Esophagus squamous epithelium (tissue), 5 donors: ENCODE data around the gene LARGE1. TPM values are rescaled to one million over a fixed set of nuclear protein-coding genes. Genes with fewer than 3 reads are reported as not detected.

Experiments
- DNase-seq: peaks from one replicate; lab custom pipeline; 2025; lab: John Stamatoyannopoulos, UW
- H3K27ac ChIP-seq, 4 donors: fragments of 200-600 bp; sonication (generic); one replicate each; pipeline ENCODE4 v1.5.1; 2016 to 2019; ENCODE audit warnings: mild to moderate bottlenecking in 1 of 4
- H3K27me3 ChIP-seq, 4 donors: fragments of 200-600 bp; sonication (generic); 1 replicate in 3 of 4; 2 replicates in 1 of 4; pipeline versions ENCODE4 v1.5.1 to v1.6.0; 2017 to 2021; ENCODE audit warnings: antibody characterized with exemption in 1 of 4
- H3K36me3 ChIP-seq, 3 donors: fragments of 200-600 bp; sonication (generic); one replicate each; pipeline ENCODE4 v1.5.1; 2016 to 2019
- H3K4me1 ChIP-seq, 3 donors: fragments of 200-600 bp; sonication (generic); one replicate each; pipeline ENCODE4 v1.5.1; 2017 to 2019
- H3K4me3 ChIP-seq, 4 donors: fragments of 200-600 bp; sonication (generic); 1 replicate in 3 of 4; 2 replicates in 1 of 4; pipeline ENCODE4 v1.5.1; 2016 to 2019; ENCODE audit warnings: mild to moderate bottlenecking in 2 of 4, moderate library complexity in 1 of 4
- H3K9me3 ChIP-seq, 3 donors: fragments of 200-600 bp; sonication (generic); one replicate each; pipeline ENCODE4 v1.5.1; 2016 to 2019
- POLR2A ChIP-seq, 4 donors: fragments of 450-650 bp; IDR thresholded peaks; one replicate each; pipeline ENCODE4 v1.6.1; 2017; ENCODE audit warnings: antibody characterized with exemption in 4 of 4, mild to moderate bottlenecking in 4 of 4, moderate library complexity in 3 of 4
- WGBS, 2 donors: methylation state at CpG; one replicate each; pipeline ENCODE4 v1.1.5; 2018; 5-methylcytosine and 5-hydroxymethylcytosine counted together
- intact Hi-C: fragments of 100-400 bp; cut with DNase I; formaldehyde crosslinking; loops from one replicate; pipeline ENCODE4 v1.15.0; 2022
- total RNA-seq, 4 donors: library from RNA; depleted of rRNA; stranded (reverse); fragments of >200 nt; gene quantifications; one replicate each; pipeline ENCODE4 v1.1.0, GENCODE V29; 2016
- TF ChIP-seq, protein P1 (sequence below), 6 experiments: fragments of 450-650 bp in 4 of 6; fragments of 200-600 bp in 2 of 6; sonication (generic) in 2 of 6; IDR thresholded peaks; one replicate each; pipeline ENCODE4 v1.5.1; 2016 to 2019; ENCODE audit warnings: antibody characterized with exemption in 6 of 6, mild to moderate bottlenecking in 4 of 6, moderate library complexity in 4 of 6
- donor health status: DM: yes; HTN: yes; CAD: no.

Gene LARGE1
- total RNA-seq, 4 donors from 2014 or later: 5.2 to 15.1 (median 6.6) TPM

DNA sequence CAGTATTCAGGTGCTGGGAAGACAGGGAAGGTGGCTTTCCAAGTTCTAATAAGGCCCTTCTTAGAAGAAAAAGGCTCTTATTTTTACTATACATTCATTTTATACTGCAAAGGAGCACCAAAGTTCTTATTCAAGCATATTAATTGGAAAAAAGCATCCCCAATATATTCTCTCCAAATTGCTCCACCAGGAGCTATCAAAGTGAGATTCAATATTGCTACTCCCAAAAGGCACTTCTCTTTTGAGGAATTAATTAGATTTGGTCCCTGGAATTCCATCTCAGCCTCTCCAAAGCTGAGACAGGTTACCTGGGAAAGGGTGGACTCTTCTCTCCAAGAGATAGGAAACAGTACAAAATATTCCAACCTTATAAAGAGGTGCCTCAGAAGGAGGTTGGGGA is 134.1 kb downstream of the LARGE1 start:
- peaks cover 0 to 18% (median 8%) of the 10 kb centered on the region in 3 donors for H3K9me3 ChIP-seq
- H3K4me3 ChIP-seq: no peak overlapping the region
- peaks cover 0 to 13% (median 0%) of the 10 kb centered on the region in 3 donors for H3K4me1 ChIP-seq
- intact Hi-C loops: no loop called here
- no peak for DNase-seq
- H3K27ac ChIP-seq: no peak overlapping the region
- TF ChIP-seq, protein P1, sequence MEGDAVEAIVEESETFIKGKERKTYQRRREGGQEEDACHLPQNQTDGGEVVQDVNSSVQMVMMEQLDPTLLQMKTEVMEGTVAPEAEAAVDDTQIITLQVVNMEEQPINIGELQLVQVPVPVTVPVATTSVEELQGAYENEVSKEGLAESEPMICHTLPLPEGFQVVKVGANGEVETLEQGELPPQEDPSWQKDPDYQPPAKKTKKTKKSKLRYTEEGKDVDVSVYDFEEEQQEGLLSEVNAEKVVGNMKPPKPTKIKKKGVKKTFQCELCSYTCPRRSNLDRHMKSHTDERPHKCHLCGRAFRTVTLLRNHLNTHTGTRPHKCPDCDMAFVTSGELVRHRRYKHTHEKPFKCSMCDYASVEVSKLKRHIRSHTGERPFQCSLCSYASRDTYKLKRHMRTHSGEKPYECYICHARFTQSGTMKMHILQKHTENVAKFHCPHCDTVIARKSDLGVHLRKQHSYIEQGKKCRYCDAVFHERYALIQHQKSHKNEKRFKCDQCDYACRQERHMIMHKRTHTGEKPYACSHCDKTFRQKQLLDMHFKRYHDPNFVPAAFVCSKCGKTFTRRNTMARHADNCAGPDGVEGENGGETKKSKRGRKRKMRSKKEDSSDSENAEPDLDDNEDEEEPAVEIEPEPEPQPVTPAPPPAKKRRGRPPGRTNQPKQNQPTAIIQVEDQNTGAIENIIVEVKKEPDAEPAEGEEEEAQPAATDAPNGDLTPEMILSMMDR (IDR thresholded peaks at IDR 0.05): no peak
- TF ChIP-seq POLR2A (IDR thresholded peaks at IDR 0.05): no peak
- no peaks in the 10 kb centered on the region for H3K36me3 ChIP-seq
- H3K27me3 ChIP-seq: no peaks in the 10 kb centered on the region

DNA sequence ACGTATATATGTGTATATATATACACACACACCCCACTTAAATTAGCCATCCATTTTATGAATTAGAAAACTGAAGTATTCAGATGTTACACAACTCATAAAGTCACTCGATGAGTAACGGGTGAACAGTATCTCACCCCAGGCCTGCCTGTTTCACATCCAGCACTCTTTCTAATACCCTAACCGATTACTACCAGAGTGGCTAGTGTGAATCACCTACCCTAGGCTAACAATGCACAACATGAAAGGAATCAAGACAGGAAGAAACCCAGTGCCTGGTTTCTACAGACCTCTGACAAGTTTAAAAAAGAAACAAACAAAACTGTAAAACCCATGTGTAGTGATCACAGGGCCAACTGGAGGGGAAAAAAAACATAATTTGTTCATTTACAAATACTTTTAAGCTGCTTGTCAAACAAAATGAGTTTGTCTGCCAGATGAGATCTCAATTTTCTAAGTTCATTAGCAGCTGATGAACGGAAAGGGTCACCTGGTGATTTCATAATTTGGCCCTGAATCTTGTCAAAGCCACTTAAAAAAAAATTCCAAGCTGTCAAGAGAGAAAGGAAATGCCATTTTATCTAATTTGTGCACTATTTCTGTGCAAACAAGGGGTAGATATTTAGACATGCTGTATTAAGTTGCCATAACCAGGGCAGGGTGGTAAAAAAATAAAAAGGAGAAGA is 134.8 kb downstream of the LARGE1 start:
- no peak for TF ChIP-seq POLR2A (IDR thresholded peaks at IDR 0.05)
- TF ChIP-seq, protein P1 (IDR thresholded peaks at IDR 0.05): no peak
- H3K4me1 ChIP-seq: peaks cover 0 to 15% (median 0%) of the 10 kb centered on the region in 3 donors
- no peaks in the 10 kb centered on the region for H3K36me3 ChIP-seq
- DNase-seq: no peak
- H3K9me3 ChIP-seq: peaks cover 0 to 18% (median 8%) of the 10 kb centered on the region in 3 donors
- H3K4me3 ChIP-seq: no peak overlapping the region
- intact Hi-C loops: no loop called here
- no peaks in the 10 kb centered on the region for H3K27me3 ChIP-seq
- no peak overlapping the region for H3K27ac ChIP-seq
- WGBS, 2 donors: 31 to 34% methylated on average over 5 of the region's 5 CpGs

DNA sequence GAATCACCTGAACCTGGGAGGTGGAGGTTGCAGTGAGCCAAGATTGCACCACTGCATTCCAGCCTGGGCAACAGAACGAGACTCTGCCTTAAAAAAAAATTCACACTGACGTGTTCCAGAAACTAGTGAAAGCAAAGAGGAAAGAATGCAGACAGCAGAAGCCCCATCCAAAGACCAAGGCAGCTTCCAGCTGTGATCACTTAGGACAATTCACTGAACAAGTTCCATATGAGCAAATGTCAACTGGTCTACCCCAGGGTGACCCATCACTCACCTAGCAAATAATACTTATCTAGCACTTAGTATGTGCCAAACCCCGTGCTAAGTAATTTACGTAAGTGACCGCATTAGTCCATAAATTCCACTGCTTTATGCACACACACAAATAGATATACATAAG is 138.9 kb downstream of the LARGE1 start:
- intact Hi-C loops: no loop called here
- peaks cover 0 to 25% (median 0%) of the 10 kb centered on the region in 3 donors for H3K4me1 ChIP-seq

DNA sequence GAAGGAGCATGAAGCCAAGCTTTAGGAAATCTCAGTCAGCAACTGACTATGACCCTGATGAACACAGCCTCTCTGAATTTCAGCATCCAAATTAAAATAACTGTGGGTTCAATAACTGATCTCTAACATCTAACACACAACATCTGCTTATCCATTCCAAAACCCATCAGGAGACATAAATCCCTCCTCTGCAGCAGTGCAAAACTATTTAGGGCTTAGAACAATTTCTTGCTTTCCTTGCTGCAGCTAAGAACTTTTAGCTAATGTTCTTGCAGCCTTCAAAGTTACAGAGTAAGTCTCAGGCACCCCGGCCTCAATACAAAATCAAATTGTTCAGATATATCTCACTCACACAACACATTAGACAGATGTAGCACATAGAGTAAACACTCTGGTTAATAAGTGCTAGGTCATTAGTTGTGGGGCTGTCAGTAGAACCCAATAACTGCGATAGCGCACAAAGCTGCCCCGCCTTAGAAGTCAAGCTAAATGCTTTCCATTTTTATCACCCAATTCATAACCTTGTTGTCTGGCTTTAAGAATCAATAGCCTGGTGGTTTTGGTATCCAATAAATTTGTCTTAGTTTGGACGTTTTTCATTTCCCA is 139.6 kb downstream of the LARGE1 start:
- Histone ChIP-seq H3K27me3 (no peaks in the 10 kb centered on the region), H3K9me3 (no peaks in the 10 kb centered on the region), H3K4me3 (no peak overlapping the region), H3K4me1 (peaks cover 0 to 21% (median 0%) of the 10 kb centered on the region in 3 donors), H3K27ac (no peak overlapping the region), H3K36me3 (no peaks in the 10 kb centered on the region)
- 76 to 93% methylated on average over 5 of the region's 5 CpGs for WGBS, 2 donors
- intact Hi-C loops: no loop called here
- TF ChIP-seq, protein P1 (IDR thresholded peaks at IDR 0.05): no peak
- no peak for TF ChIP-seq POLR2A (IDR thresholded peaks at IDR 0.05)
- no peak for DNase-seq

More for the DNA sequence above, 138.9 kb downstream of the LARGE1 start:
- no peak for TF ChIP-seq POLR2A (IDR thresholded peaks at IDR 0.05)
- TF ChIP-seq, protein P1 (IDR thresholded peaks at IDR 0.05): no peak
- Histone ChIP-seq H3K4me3 (no peak overlapping the region), H3K27me3 (no peaks in the 10 kb centered on the region), H3K36me3 (no peaks in the 10 kb centered on the region), H3K9me3 (no peaks in the 10 kb centered on the region), H3K27ac (no peak overlapping the region)
- 55 to 60% methylated on average over 5 of the region's 5 CpGs for WGBS, 2 donors
- DNase-seq: no peak

DNA sequence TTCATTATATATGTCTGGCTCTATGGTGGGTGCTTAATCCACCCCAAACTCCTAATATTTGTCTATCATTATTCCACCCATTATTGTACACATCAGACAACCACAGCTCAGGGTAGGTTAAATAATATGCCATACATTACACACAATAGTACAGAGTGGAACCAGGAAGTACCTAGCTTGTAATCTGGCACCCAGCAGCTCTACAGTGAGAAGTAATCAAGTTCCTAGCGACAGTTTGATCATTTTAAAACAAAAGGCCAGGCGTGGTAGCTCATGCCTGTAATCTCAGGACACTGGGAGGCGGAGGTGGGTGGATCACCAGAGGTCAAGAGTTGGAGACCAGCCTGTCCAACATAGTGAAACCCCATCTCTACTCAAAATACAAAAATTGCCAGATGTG is 141.0 kb downstream of the LARGE1 start:
- WGBS, 2 donors: 43 to 93% methylated on average over 3 of the region's 3 CpGs
- TF ChIP-seq POLR2A (IDR thresholded peaks at IDR 0.05): no peak
- TF ChIP-seq, protein P1 (IDR thresholded peaks at IDR 0.05): no peak
- Histone ChIP-seq H3K9me3 (no peaks in the 10 kb centered on the region), H3K27ac (no peak overlapping the region), H3K27me3 (no peaks in the 10 kb centered on the region), H3K4me1 (peaks cover 0 to 16% (median 0%) of the 10 kb centered on the region in 3 donors), H3K4me3 (no peak overlapping the region), H3K36me3 (no peaks in the 10 kb centered on the region)
- intact Hi-C loops: no loop called here
- DNase-seq: no peak
